Muscle of leg (tissue), 11 donors: Measurements from ENCODE around the gene POSTN. TPM values are rescaled to one million over a fixed set of nuclear protein-coding genes. Genes with fewer than 3 reads are reported as not detected.
A peak's percentile ranks its signal among the peaks of the same experiment; 100 is the strongest.

Experiments used
- DNase-seq: peaks from one replicate; pipeline ENCODE4 v3.0.0; 2013
- H3K27ac ChIP-seq: one replicate; pipeline ENCODE4 v1.5.1; 2013; ENCODE audit warnings: mild to moderate bottlenecking, low read length, control low read depth
- H3K27me3 ChIP-seq: one replicate; pipeline ENCODE4 v1.6.1; 2013; ENCODE audit warnings: low read length; ENCODE audit not compliant: control insufficient read depth, insufficient read depth
- H3K36me3 ChIP-seq: one replicate; pipeline ENCODE4 v1.6.1; 2013; ENCODE audit warnings: low read length; ENCODE audit not compliant: control insufficient read depth, insufficient read depth
- H3K4me1 ChIP-seq: one replicate; pipeline ENCODE4 v1.6.1; 2013; ENCODE audit warnings: low read length; ENCODE audit not compliant: control insufficient read depth, insufficient read depth
- H3K4me3 ChIP-seq: one replicate; pipeline ENCODE4 v1.5.1; 2013; ENCODE audit warnings: low read length, control low read depth
- H3K9me3 ChIP-seq: replicated peaks from 2 replicates; pipeline ENCODE4 v1.6.1; 2013; ENCODE audit warnings: low read depth, low read length; ENCODE audit not compliant: control insufficient read depth
- WGBS: methylation state at CpG from one replicate; pipeline ENCODE4 v1.1.5; 2013; ENCODE audit warnings: missing lambda C conversion rate; ENCODE audit not compliant: insufficient coverage; 5-methylcytosine and 5-hydroxymethylcytosine counted together
- polyA plus RNA-seq, 8 donors: library from polyadenylated mRNA; unstranded; fragments of 120-200 nt; gene quantifications; one replicate each; pipeline versions ENCODE4 v1.2.1 to v1.2.3, GENCODE V29; 2013; ENCODE audit warnings: inconsistent platforms in 1 of 8, low replicate concordance in 1 of 8; ENCODE audit not compliant: insufficient read length in 8 of 8, insufficient read depth in 1 of 8
- total RNA-seq: library from RNA; stranded (reverse); fragments of 120-200 nt; gene quantifications from one replicate; pipeline ENCODE4 v1.2.4, GENCODE V29; 2013

Gene POSTN
- total and polyA plus RNA-seq, 9 donors = 1,081 to 4,058 (median 2,359) TPM

GRCh38 chr13:37636701-37637100 is 38.1 kb upstream of the POSTN start:
- H3K36me3 ChIP-seq = no peaks in the 10 kb centered on the region
- WGBS = 83% methylated on average over 1 of the region's 8 CpGs
- no peak for DNase-seq
- H3K4me3 ChIP-seq = no peak overlapping the region
- H3K27ac ChIP-seq = no peak overlapping the region
- H3K9me3 ChIP-seq = no peaks in the 10 kb centered on the region
- no peaks in the 10 kb centered on the region for H3K27me3 ChIP-seq
- H3K4me1 ChIP-seq = no peaks in the 10 kb centered on the region

GRCh38 chr13:37632294-37632693 is 33.7 kb upstream of the POSTN start:
- Histone ChIP-seq H3K36me3 (no peaks in the 10 kb centered on the region), H3K4me1 (no peaks in the 10 kb centered on the region), H3K9me3 (no peaks in the 10 kb centered on the region), H3K27ac (no peak overlapping the region), H3K4me3 (no peak overlapping the region), H3K27me3 (no peaks in the 10 kb centered on the region)
- no peak for DNase-seq
- 88% methylated on average over 3 of the region's 5 CpGs for WGBS

- WGBS = no CpG with 5 or more reads among the region's 4 CpGs
Observed at GRCh38 chr13:37627428-37627827, 28.9 kb upstream of the POSTN start.

GRCh38 chr13:37621811-37622361 is 23.3 kb upstream of the POSTN start:
- no peaks in the 10 kb centered on the region for H3K4me1 ChIP-seq
- no peaks in the 10 kb centered on the region for H3K27me3 ChIP-seq
- H3K9me3 ChIP-seq = no peaks in the 10 kb centered on the region
- no CpG with 5 or more reads among the region's 3 CpGs for WGBS
- H3K36me3 ChIP-seq = no peaks in the 10 kb centered on the region
- H3K27ac ChIP-seq = no peak overlapping the region
- peak; percentile 31 for DNase-seq
- no peak overlapping the region for H3K4me3 ChIP-seq

More at GRCh38 chr13:37627428-37627827, 28.9 kb upstream of the POSTN start:
- DNase-seq = no peak
- no peak overlapping the region for H3K27ac ChIP-seq
- no peaks in the 10 kb centered on the region for H3K9me3 ChIP-seq
- H3K4me1 ChIP-seq = no peaks in the 10 kb centered on the region
- no peaks in the 10 kb centered on the region for H3K36me3 ChIP-seq
- no peaks in the 10 kb centered on the region for H3K27me3 ChIP-seq
- H3K4me3 ChIP-seq = no peak overlapping the region

- no peak overlapping the region for H3K4me3 ChIP-seq
- H3K9me3 ChIP-seq = no peaks in the 10 kb centered on the region
- no peak overlapping the region for H3K27ac ChIP-seq
- DNase-seq = no peak
- no peaks in the 10 kb centered on the region for H3K36me3 ChIP-seq
- H3K4me1 ChIP-seq = no peaks in the 10 kb centered on the region
- WGBS = no CpG with 5 or more reads among the region's 2 CpGs
- H3K27me3 ChIP-seq = no peaks in the 10 kb centered on the region
Observed at GRCh38 chr13:37618554-37618953, 20.0 kb upstream of the POSTN start.

- Histone ChIP-seq H3K4me1 (no peaks in the 10 kb centered on the region), H3K9me3 (no peaks in the 10 kb centered on the region), H3K27me3 (no peaks in the 10 kb centered on the region), H3K4me3 (no peak overlapping the region), H3K27ac (no peak overlapping the region), H3K36me3 (no peaks in the 10 kb centered on the region)
- DNase-seq = no peak
- 64% methylated on average over 1 of the region's 1 CpG for WGBS
Observed at GRCh38 chr13:37617173-37617572, 18.6 kb upstream of the POSTN start.

GRCh38 chr13:37616131-37616530 is 17.6 kb upstream of the POSTN start:
- no peaks in the 10 kb centered on the region for H3K27me3 ChIP-seq
- WGBS = no CpG with 5 or more reads among the region's 1 CpG

GRCh38 chr13:37615276-37615675 is 16.7 kb upstream of the POSTN start:
- Histone ChIP-seq H3K9me3 (no peaks in the 10 kb centered on the region), H3K4me3 (no peak overlapping the region), H3K27me3 (no peaks in the 10 kb centered on the region), H3K36me3 (no peaks in the 10 kb centered on the region), H3K27ac (no peak overlapping the region), H3K4me1 (no peaks in the 10 kb centered on the region)
- WGBS = no CpG with 5 or more reads among the region's 2 CpGs
- DNase-seq = no peak

More at GRCh38 chr13:37616131-37616530, 17.6 kb upstream of the POSTN start:
- H3K36me3 ChIP-seq = no peaks in the 10 kb centered on the region
- H3K9me3 ChIP-seq = no peaks in the 10 kb centered on the region
- H3K27ac ChIP-seq = no peak overlapping the region
- H3K4me3 ChIP-seq = no peak overlapping the region
- no peaks in the 10 kb centered on the region for H3K4me1 ChIP-seq
- DNase-seq = no peak

GRCh38 chr13:37613638-37614037 is 15.1 kb upstream of the POSTN start:
- Histone ChIP-seq H3K4me3 (no peak overlapping the region), H3K27ac (no peak overlapping the region), H3K27me3 (no peaks in the 10 kb centered on the region), H3K4me1 (no peaks in the 10 kb centered on the region), H3K36me3 (no peaks in the 10 kb centered on the region), H3K9me3 (no peaks in the 10 kb centered on the region)
- WGBS = no CpG with 5 or more reads among the region's 2 CpGs
- DNase-seq = no peak

GRCh38 chr13:37613236-37613635 is 14.7 kb upstream of the POSTN start:
- H3K4me3 ChIP-seq = no peak overlapping the region
- no peak for DNase-seq
- no CpG with 5 or more reads among the region's 3 CpGs for WGBS
- H3K9me3 ChIP-seq = no peaks in the 10 kb centered on the region
- no peak overlapping the region for H3K27ac ChIP-seq
- H3K4me1 ChIP-seq = no peaks in the 10 kb centered on the region
- no peaks in the 10 kb centered on the region for H3K36me3 ChIP-seq
- no peaks in the 10 kb centered on the region for H3K27me3 ChIP-seq

GRCh38 chr13:37608750-37609339 is 10.3 kb upstream of the POSTN start:
- WGBS = no CpG with 5 or more reads among the region's 1 CpG
- H3K36me3 ChIP-seq = no peaks in the 10 kb centered on the region
- no peaks in the 10 kb centered on the region for H3K27me3 ChIP-seq
- H3K9me3 ChIP-seq = no peaks in the 10 kb centered on the region
- no peak overlapping the region for H3K4me3 ChIP-seq
- DNase-seq = no peak
- H3K4me1 ChIP-seq = no peaks in the 10 kb centered on the region
- no peak overlapping the region for H3K27ac ChIP-seq
